ENCODE results near the gene PRICKLE2.

Gene PRICKLE2

DNA sequence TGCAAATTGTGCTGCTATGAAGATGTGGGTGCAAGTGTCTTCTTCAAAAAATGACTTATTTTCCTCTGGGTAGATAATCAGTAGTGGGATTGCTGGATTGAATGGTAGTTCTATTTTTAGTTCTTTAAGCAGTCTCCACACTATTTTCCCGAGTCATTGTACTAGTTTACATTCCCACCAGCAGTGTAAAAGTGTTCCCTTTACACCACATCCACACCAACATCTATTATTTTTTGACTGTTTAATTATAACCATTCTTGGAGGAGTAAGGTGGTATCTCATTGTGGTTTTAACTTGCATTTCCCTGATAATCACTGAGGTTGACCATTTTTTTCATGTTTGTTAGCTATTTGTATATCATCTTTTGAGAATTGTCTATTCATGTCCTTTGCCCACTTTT, 182.3 kb downstream of the PRICKLE2 start:
- TF ChIP-seq, protein P1, sequence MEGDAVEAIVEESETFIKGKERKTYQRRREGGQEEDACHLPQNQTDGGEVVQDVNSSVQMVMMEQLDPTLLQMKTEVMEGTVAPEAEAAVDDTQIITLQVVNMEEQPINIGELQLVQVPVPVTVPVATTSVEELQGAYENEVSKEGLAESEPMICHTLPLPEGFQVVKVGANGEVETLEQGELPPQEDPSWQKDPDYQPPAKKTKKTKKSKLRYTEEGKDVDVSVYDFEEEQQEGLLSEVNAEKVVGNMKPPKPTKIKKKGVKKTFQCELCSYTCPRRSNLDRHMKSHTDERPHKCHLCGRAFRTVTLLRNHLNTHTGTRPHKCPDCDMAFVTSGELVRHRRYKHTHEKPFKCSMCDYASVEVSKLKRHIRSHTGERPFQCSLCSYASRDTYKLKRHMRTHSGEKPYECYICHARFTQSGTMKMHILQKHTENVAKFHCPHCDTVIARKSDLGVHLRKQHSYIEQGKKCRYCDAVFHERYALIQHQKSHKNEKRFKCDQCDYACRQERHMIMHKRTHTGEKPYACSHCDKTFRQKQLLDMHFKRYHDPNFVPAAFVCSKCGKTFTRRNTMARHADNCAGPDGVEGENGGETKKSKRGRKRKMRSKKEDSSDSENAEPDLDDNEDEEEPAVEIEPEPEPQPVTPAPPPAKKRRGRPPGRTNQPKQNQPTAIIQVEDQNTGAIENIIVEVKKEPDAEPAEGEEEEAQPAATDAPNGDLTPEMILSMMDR (IDR thresholded peaks at IDR 0.05; ENCODE audit: low read depth, low read length, poor library complexity, severe bottlenecking) = no peak
- TF ChIP-seq EZH2phosphoT487 (IDR thresholded peaks at IDR 0.05; ENCODE audit: borderline replicate concordance, low read length) = no peak
- Histone ChIP-seq H3K9me3 (ENCODE audit: control insufficient read depth, insufficient read depth, low read length) (no peaks in the 10 kb centered on the region), H3K27ac (ENCODE audit: low read depth, low read length) (no peak overlapping the region)

More for the DNA sequence above, 182.3 kb downstream of the PRICKLE2 start:
- no peaks in the 10 kb centered on the region for H3K9me2 ChIP-seq (replicated peaks; ENCODE audit: control insufficient read depth, low read length)
- H3K4me2 ChIP-seq (ENCODE audit: low read length) = no peak overlapping the region
- no peaks in the 10 kb centered on the region for H3K27me3 ChIP-seq (ENCODE audit: control insufficient read depth, low read length)
- H3K4me1 ChIP-seq (ENCODE audit: control insufficient read depth, low read length) = peaks cover 38% of the 10 kb centered on the region
- H3K36me3 ChIP-seq (ENCODE audit: control insufficient read depth, low read length) = no peaks in the 10 kb centered on the region
- H3K79me2 ChIP-seq (ENCODE audit: control insufficient read depth, low read length) = no peaks in the 10 kb centered on the region
- H3F3A ChIP-seq (ENCODE audit: control insufficient read depth, insufficient read depth) = peaks cover 18% of the 10 kb centered on the region
- H3K4me3 ChIP-seq (ENCODE audit: low read length) = no peak overlapping the region
- no peaks in the 10 kb centered on the region for H4K20me1 ChIP-seq (ENCODE audit: control insufficient read depth, insufficient read depth, low read depth, low read length)

All from DOHH2 (cell line).